Measurements from ENCODE around the gene AHDC1. TPM values are rescaled to one million over a fixed set of nuclear protein-coding genes. Genes with fewer than 3 reads are reported as not detected.

AHDC1 gene
- total RNA-seq, 1 experiment from 2014 or later, result 19.1 TPM

DNA sequence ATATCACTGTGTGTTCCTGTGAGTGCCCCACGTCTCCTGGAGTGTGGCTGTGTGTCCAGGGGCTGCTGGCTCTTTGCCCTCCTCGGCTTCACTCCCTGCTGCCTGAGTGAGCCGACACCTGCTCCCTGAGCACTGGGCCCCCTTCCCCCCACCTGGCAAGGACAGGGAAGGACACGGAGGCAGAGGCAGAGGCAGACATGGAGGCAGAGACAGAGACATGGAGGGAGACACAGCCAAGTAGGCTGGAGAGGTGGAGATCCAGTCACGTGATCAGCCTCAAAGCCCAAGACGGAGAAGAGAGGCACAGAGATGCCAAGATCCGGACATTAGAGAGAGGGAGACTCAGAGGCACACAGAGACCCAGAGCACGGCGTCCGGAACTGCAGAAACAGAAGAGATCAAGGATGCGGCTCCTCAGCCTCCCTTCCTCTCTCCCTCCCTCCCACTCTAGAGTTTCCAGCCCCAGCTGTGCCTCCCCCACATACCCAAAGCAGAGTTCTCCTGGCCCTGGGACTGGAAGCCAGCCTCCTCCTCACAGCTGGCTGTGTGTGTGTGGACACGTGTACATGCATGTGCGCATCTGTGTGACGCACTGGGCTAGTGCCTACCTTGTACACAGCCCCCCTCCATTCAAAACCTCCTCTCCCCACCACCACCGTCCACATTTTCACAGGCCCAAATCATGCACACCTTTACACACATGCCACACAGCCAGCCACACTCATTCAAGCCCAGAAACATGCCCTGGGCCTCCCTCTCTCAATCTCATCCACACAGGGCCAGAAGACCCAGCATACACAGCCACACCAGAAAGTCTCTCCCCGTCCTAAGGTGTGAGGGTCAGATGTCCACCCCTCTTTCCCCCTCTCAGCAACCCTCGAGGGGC, 74.9 kb downstream of the AHDC1 start:
- DNase-seq (ENCODE audit: low read depth), result no peak

DNA sequence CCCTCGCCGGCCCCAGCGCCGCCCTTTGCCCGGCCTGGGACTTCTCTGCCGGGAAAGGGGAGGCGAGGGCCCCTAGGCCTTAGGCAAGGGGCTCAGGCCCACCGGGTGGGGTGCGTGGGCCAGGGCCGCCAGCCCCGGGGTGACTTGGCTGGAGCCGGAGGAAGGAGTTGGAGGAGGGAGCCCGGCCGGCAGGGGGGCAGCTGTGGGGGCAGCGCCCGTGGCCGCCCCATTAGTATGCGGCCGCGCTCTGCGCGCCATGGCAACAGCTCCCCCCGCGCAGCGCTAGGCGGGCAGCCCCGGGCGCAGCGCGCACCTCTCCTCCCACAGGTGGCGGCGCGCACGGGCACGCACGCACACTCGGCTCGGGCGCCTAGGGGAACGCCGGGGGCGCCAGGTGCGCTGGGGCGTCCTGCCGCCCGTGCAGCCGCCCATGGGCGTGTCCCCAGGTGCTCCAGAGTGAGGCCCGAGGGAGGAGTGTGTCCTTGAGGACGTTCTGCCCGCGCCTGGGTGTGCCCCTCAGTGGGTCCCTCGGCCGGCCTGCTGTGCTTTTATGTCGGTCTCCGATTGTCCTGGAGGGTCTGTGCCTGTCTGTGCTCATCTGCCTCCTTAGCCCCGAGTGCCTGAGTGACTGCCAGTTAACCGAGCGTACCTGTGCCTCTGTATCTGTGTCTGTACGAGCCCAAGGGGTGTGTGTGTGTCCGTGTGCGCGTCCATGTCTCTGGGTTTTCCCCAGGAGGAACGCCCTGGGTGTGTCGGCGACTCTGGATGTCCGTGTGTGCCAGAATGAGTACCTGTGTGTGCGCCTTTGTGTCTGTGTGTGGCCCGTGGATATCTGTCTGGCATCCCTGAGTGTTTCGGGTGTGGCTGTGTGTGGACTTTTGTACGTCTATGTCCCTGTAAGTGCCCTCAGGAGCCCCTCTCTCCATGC, 75.8 kb downstream of the AHDC1 start:
- no peak for DNase-seq (ENCODE audit: low read depth)

DNA sequence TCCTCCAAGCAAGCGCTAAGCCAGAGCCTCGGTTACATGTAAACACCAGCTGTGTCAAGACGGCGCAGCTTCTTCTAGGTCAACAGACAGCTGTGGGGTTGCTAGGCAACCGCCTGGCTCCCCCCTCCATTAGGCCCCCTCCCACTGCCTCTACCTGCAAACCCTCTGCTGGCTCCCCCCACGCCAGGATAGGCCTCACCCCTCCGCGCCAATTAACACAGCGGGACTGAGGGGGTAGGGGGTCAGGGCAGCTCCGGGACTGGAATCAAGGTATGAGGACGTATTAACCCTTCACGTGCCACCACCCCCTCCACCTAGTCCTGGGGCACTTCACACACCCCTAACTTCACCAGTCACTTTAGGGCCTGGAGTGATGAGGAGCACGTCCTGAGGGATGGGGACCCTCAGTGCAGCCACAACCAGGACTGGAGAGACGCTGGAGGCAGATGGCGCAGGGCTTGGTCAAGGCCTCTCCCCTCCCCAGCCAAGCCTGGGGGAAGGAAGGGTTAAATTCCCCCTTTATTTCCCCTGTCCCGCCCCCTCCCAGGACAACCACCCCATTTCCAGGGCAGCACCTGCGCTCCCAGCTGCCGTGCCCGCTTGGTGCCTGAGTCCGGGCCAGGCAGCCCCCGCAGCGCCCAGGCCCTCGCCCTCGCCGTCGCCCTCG, 76.6 kb downstream of the AHDC1 start:
- DNase-seq (ENCODE audit: low read depth), result peak; percentile 48

DNA sequence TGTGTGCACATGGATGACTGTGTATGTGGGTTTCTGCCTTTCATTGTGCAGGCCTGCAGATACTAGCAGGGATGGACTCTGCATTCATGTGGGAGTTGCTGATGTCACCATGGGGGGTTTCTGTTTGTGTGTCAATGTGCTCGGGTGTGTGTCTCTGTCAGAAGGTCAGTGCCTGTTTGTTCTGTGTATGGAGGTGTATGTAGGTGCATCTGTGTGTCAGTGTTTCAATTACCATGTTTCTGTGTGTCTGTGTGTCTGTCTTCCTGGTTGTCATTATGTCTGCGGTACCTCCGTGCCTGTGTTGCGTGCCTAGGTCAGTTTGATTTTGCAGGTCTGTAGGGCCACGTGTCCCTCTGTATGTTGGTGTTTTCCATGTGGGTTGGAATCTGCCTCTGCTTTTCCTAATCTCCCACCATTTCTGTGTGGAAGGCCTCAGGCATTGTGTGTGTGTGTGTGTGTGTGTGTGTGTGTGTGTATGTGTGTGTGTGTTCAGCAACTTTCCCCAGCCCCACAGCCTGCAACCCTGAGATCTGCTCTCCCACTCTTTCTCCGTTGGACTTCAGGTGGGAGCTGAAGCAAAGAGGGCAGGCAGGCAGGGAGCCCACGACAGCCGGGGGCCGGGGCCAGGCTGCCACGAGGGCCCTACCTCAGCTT, 77.2 kb downstream of the AHDC1 start:
- no peak for DNase-seq (ENCODE audit: low read depth)

DNA sequence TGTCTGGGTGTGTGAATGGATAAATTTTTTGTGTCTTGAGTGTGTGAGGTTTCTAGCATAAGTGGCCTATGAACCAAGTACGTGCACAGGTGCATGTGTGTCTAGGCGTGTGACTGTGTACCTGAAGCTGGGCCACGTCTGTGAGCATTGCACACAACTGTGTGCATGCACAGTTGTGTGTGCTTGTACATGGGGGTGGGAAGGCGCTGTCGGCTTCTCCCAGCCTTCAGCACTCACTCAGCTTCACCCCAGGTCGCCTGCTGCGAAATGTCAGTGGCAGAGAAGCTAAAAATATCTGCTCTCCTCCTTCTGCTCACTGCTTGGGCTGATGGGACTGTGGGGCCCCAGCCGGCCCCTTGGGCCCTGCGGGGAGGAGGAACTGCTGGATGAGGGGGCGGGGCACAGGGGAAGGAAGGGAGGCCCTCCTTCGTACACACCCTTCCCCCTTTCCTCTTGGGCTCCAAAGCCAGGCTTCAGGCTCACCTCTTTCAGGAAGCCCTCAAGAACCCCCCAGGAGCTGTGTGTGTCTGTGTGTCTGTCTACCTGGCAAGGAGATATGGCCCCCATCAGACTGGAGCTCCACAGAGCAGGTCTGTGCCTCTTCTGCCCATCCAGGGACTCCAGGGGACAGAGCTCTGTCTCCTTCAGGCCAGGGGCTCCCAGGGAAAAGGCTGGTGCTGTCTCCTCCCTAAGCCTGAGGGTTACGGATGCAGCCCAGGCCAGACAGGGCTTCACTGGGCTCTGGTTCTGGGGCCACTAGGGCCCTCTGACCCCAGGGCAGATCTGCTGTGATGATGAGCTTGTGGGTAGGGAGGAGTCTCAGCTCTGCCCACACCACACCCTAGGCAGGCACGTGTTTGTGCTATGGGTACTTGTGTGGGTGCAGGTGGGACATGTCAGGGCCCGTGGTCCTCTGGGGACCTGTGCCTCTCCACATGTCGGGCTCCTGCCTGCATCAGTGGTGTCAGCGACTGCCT, 78.4 kb downstream of the AHDC1 start:
- no peak for DNase-seq (ENCODE audit: low read depth)

DNA sequence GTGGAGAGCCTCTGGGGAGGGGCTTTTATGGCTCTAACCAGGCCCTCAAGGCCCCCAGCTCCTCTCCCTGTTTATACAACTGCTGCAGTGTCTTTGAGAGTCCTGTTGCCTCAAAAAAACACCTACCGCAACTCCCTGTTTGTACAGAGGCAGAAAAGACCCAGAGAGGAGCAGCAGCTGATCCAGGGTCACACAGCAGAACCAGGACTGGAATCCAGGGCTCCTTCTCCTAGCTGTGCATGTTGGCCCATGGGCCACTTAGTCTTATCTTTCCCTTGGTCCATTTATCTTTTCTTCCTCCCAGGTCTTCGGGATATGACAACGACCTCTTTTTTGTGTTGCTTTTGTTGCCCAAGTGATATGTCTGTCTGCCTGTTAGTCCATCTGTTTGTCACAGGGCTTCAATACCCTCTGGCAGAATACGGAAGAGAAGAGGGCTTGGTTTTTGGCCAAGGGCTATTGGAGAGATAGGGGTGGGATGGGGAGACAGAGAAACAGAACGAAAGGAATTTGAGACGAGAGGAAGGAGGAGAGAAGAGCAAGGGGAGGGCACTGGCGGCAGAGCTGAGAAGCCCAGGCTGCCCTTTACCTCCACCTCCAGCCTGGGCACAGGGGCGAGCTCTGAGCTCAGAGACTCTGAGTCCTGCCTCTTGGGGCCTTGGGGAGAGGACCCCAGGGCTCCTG, 80.5 kb downstream of the AHDC1 start:
- no peak for DNase-seq (ENCODE audit: low read depth)

DNA sequence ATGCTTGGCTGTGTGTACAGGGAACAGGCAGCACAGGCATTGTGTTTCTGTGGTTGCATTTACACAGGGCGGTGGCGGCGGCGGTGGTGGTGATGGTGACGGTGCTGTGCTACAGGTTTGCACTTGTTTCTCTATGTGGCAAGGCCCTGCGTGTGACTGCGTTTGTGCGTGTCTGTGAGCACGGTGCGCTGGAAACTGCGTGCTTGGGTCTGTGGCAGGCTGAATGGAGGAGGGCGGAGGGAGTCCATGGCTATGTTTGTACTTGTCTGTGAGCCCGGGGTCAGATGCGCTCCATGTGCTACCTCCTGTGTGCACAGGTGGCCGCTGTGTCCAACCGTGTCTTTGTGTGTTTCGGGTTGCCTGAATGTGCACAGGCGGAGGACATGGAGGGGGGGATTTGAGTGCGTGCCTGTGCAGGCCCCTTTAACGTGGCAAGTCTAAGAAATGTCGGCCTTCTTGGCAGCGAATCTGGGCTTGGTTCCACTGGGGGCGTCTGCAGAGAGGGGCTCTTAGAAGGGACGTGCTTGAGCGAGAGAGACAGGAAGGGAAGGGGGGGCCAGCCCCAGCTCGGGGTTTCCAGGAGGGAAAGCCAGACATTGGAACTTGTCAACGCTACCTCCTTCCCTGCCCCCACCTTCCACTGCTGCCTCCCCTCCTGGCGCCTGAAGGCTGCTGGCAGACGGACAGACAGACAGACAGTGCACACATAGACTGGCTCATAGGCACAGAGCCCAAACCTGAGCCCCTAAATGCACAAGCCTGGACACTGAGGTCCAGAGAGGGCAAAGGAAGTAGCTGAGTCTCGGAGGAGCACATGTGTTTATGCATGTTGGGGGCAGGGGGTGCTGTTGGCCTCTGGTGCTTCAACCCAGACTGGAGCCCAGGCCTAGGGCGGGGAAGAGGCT, 81.3 kb downstream of the AHDC1 start:
- no peak for DNase-seq (ENCODE audit: low read depth)

DNA sequence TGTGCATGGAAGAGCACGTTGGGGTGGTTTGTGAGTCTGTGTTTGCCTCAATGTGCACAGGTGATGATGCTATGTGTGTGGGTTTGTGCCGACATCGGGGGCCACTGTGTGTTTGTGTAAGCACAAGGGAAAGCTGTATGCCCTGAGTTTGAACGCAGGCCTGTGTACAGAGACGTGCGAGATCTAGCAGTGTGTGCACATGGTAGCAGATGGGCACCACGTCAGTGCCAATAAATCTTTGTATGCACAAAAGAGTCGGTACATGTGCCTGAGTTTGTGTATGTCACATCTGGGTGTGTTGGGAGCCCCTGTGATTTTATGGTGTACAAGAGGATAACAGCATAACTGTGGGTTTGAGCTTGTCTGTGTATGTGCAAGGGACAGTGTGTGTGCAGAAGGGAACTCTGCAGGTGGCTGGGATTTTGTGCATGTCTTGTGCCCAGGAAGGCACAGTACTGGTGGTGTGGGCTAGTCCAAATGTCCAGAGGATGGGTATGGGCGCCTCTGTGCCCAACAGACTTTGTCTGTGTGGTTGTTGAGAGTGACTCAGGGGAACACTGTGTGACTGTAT, 82.0 kb downstream of the AHDC1 start:
- DNase-seq (ENCODE audit: low read depth), result no peak

DNA sequence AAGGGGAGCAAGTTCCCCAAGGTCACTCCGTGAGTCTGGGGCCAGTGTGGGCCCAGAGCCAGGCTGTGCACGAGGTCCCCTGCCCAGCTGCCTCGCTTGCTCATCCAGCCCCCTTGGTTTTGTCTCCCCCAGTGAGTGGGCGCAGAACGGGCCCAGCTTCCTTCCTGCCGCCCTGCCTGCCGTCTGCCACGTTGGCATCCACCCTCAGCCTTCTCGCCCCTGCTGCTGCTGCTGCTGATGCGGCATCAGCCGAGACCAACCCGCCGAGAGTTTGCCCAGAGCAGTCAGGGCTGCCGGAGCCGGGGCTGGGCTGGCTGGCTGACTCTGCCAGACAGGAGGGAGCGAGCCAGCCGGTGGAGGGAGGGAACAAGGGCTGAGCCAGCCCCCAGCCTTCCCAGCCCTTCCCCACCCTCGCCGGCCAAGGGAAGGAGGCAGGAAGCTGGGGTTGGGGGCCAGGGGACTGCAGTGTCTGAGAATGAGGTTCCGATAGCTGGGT, 82.6 kb downstream of the AHDC1 start:
- no peak for DNase-seq (ENCODE audit: low read depth)

DNA sequence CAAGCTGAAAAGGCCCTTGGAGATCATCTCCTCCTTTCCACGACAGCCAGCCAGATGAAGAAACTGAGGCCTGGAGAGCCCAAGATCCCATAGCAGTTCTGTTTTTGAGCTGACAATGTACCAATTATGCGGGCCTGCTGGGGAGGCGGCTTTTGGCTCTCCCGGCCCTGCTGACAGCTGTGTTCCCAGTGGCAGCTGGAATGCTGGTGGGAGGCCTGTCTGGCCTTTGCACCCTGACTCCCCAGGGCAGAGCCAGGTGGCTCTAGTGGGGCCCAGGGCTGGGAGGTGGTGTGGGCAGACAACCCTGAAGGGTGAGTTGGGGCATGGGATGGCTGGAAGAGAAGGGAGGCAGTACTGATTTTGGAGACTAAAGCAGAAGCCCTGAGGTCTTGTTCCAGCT, 83.3 kb downstream of the AHDC1 start:
- DNase-seq (ENCODE audit: low read depth), result no peak

DNA sequence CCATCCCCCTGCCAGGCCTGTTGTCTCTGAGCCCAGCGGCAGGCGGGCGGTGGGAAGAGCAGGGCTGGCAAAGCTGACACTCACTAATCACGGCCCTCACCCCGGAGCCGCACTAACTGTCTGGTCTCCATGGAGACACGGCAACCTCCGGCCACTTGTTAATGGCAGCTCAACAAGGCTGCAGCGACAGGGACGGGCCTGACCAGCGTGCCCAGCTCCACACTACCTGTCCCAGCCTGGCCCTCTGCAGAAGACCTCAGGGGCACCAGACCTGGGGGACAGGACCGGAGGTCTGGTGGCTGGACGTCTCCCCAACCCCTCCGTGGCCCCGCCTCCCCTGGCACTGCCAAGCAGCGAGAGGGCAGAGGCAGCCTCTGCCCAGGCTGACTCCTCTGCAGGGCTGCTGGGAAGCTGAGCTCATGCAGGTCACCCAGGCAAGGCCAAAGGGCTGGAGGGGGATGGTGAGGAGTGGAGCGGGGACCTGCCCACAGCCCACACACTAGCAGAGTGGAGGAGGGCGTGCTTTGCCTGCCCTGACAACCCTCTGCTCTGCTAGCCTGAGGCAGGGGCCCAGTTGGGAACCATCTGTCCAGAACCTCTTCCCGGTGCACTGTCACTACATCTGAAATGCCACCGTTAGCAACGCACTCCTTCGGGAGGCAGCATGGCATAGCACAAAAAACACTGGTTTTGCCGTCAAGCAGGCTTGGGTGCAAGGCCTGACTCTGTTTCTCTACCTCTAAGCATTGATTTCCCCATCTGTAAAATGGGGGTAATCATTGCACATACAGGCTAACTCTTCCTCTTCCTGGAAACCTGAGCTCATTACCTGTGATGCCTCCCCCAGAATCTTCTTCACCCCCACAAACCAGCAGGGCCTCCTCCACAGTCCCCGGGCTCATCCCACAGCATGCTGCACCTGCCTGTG, 84.3 kb downstream of the AHDC1 start:
- DNase-seq (ENCODE audit: low read depth), result peak; percentile 82

DNA sequence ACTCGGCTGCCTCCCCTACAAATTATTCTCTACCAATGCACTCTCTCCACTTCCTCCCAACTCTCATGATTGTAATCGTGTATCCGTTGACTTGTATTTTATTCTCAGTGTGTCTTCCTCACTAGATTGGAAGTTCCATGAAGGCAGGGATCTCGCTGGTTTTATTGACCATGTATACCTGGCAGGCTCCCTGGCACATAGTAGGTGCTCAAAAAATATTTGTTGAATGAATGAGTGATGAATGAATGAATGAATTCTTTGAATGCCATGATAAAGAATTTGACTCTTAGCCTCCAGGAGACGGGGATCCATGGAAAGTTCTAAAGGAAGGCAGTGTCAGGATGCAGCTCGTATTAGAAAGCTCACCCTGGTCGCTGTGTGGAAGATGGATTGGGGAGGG, 85.1 kb downstream of the AHDC1 start:
- no peak for DNase-seq (ENCODE audit: low read depth)

DNA sequence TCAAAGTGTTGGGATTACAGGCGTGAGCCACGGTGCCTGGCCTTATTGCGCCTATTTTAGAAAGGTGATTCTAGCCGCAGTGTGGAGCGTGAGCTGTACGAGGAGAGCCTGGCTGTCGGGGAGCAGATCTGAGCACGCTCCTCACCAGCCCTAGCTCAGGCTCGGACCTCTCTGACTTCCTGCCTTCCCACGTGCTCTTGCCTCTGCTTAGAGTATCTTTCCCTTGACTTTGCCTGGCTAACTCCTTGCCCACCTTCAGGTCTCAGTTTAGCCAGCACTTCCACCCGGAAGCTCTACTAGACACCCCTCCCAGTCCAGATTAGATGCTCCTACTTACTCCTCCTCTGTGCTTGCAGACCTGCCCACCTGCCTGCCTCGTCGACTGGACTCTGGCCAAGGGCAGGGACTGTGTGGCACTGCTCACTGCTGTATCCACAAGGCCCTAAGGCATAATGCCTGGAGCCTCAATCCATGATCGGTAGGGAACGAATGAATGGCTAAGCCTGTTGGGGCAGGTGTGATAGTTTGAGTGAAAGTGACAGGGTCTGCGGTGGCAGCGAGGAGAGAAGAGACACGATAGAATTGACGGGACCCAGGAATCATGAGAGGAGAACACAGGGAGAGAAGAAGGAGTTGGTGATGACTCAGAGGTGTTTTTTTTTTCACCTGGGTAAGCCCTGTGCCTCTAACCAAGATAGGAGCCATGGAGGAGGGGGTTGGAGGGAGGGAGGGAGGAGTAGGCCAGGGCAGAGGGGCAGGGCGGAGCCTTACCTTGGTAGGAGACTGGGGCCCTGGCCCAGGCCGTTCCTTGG, 85.8 kb downstream of the AHDC1 start:
- peak; percentile 67 for DNase-seq (ENCODE audit: low read depth)

DNA sequence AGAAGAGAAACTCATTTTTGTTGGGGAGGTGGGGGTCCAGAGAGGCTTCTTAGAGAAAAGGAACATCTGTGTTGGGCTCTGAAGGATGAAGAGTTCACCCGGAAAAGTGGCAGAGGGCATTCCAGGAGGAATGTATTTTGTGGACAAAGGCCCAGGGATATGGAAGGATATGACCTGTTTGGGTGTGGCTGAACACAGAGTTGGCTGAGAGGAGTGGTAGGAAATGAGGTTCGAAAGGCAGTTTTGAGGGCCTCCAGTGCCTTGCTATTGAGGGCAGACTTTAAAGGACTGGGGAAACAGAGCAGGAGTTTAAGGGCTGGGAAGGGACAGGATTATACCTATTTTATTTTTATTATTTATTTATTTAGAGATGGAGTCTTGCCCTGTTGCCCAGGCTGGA, 86.6 kb downstream of the AHDC1 start:
- DNase-seq (ENCODE audit: low read depth), result no peak

DNA sequence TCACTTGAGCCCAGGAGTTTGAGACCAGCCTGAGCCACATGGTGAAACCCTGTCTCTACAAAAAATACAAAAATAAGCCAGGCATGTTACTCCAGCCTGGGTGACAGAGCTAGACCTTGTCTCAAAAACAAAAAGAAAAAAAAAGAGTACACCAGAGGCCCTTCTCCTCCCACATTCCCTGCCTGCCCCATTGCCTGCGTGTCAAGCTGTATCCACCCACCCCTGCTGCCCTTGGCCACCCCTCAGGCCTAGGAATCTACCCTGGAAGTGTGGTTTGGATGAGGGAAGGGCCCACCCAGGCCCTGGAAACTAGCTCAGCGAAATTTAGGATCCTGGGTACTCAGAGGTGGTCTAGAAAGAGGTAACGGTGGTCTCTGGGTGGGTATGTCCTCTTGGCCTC, 88.3 kb downstream of the AHDC1 start:
- no peak for DNase-seq (ENCODE audit: low read depth)

DNA sequence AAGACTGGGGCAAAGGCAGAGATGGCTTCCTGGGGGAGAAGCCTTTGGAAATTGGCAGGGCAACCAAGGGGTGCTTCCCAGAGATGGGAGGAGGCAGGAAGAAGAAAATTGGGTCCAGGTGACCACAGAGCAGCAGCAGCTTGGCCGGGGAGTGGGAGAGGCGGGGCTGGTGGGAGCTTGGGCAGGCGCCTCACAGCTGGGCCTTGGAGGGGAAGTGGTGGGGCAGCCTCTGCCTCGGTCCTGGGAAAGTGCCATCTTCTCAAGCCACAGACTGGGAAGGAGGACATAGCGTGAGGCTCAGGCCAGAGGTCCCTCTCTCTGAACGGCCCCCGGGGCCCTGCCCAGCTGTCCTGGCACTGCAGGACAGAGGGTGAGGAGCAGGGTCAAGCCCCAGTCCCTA, 90.0 kb downstream of the AHDC1 start:
- no peak for DNase-seq (ENCODE audit: low read depth)

Data from M059J (cell line).